ENCODE results near the gene TMEM17.

TMEM17 gene

GRCh38 chr2:62506421-62506750, 391 bp upstream of the TMEM17 start:
- DNase-seq: no peak

- no peak for DNase-seq
Measured at GRCh38 chr2:62505109-62505749, 766 bp downstream of the TMEM17 start.

- DNase-seq: no peak
Measured at GRCh38 chr2:62504657-62505056, 1.3 kb downstream of the TMEM17 start.

GRCh38 chr2:62501794-62502500, 4.0 kb downstream of the TMEM17 start:
- no peak for DNase-seq

- no peak for DNase-seq
Measured at GRCh38 chr2:62501069-62501468, 4.9 kb downstream of the TMEM17 start.

DNA sequence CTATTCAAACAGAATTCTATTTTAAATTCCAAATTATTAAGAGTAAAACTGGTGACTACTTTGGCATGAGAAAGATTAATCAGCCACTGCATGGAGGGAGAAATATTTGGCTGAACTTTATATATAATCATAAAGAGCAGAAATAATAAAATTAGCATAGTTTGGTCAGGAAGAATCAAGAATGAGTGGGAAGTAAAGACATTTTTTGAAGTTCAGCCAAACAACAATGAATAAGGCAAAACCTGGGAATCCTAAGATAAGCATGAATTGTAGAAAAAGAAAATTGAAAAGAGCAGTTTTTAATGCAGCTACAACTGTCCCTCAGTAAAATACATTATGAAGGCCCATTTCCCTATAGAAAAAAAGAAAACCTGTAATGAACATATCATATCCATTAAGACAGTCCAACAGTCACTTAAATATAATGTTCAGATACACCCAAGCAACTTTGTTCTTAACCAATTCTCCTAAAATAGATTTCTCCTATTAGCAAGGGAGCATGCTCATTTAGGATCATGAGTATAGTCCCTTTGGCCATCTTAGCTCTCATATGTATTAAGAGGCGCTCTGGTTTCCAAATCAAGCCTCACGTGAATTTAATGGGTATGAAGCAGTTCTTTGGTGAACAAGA, 6.5 kb downstream of the TMEM17 start:
- DNase-seq: no peak

GRCh38 chr2:62498739-62499138, 7.3 kb downstream of the TMEM17 start:
- DNase-seq: no peak

- no peak for DNase-seq
Measured at GRCh38 chr2:62495761-62496160, 10.2 kb downstream of the TMEM17 start.

DNA sequence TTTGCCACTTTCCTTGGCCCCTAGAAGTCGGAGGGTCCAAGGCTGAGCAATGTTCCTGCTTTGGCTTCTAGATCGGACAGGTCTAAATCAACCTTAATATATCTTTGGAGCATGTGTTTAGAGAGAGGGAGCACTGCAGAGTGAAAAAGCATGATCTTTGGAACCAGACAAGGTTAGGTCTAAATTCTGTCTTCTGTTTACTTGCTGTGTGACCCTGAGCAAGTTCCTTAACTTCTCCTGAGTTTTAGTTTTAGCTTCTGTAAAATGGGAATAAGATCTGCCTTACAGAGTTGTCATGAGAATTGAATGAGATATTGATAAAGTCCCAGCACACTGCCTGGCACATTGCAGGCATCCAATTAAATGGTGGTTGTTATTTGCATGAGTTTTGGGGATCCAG, 13.9 kb downstream of the TMEM17 start:
- DNase-seq: no peak

GRCh38 chr2:62489702-62490101, 16.3 kb downstream of the TMEM17 start:
- DNase-seq: no peak

DNA sequence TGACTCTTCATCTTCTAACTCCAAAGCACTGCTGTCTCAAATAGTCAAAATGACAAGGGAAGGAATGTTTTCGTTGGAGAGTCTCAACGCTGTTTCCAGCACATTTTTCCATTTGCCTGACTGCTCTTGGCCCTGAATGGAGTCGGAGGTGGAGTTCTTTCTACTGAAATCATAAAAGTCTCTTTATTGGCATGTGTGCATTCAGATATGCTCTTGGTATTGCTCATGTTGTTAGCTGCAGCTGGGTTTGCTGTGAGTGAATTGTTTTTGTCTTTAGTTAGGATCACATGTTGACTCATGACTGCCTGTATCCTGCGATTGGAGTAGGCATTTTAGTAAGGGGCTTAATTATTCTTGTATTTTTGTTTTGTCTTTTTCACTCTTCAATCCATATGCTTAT, 16.8 kb downstream of the TMEM17 start:
- DNase-seq: no peak

- no peak for DNase-seq
Measured at GRCh38 chr2:62486439-62486765, 19.6 kb downstream of the TMEM17 start.

GRCh38 chr2:62485761-62486438, 20.1 kb downstream of the TMEM17 start:
- DNase-seq: no peak

DNA sequence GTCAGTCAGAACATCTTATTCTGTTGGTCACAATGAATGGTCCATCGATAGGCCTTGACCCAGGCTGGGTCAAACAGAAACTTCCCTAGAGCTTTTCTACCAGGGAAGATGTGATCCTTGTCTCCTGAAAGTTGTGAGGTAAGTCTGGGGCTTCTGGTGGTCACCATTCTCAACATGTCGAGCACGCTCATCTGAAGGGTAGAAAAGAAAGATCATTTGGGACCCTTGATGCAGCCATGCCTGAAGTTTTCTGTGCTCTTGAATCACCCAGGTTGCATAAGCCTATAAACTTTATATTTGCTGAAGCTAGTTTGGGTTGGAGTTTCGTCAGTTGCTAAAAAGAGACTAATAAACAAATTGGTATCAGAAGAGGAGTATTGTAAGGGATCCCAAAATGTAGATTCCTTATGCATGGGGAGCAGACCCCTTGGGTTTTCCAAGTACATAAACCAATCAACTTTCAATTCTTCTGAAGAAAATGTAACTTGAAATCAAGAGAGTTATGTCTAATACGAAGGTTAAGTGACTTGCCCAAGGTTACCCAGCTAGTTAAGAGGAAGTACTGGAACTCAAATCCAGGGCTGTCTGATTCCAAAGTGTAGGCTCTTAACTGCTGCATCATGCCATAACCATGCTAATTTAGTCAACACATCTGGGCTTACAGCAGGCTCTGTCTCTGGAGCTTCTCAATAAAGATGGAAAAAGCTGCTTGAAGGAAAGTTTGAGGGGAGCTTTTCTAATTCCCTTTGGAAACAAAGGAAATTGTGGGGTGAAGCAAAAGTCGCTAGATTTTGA, 23.2 kb downstream of the TMEM17 start:
- DNase-seq: no peak

DNA sequence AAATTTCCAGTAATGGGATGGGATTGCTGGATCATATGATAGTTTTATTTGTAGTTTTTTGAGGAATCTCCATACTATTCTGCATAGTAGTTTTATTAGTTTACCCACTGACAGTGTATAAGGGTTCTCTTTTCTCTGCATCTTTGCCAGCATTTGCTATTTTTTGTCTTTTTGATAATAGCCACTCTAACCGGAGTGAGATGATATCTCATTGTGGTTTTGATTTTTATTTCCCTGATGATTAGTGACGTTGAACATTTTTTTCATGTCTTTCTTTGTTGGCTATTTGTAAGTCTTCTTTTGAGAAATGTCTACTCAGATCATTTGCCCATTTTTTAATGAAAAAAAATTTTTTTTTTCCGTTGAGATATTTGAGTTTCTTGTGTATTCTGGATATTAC, 26.1 kb downstream of the TMEM17 start:
- no peak for DNase-seq

DNA sequence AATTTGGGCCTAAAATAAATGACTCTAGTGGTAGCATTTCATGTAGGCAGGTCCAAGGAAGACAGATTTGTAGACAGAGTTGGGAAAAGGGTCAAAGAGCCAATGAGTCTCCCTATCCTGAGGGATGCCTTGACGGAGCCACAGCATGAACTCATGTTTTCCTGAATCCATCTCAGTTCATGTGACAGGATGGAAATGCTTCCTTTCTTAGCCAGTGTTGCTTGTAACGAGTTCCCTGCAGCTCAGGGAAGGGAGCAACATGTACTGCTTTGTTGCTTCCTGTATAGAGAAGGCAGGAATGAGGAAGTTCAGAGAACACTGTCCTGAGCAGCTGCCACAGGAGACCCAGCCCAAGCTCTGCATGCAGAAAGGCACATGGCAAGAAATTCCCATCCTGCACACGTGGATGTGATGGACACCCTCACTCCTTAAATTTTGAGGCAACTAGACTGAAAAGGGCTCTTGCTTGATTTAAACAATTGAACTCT, 27.9 kb downstream of the TMEM17 start:
- no peak for DNase-seq

DNA sequence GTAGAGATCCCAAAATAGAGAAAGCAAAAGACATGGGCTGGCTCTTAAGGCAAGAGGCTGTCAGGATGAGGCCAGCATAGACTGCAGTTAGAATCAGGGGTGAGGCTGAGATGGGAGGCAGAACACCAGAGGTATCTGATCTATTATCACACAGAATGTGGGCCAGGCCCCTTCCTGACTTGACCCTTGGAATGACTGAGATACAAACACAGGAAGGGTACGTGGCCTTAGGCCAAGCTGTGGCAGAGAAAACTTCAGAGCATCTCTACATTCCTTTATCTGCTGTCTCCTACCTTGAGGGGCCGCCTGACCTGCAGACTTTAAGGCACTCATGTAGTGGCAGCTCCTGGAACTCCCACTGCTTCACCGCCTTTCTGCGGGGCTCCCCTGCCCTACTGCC, 28.4 kb downstream of the TMEM17 start:
- DNase-seq: no peak

- DNase-seq: no peak
Measured at GRCh38 chr2:62475172-62476011, 30.6 kb downstream of the TMEM17 start.

DNA sequence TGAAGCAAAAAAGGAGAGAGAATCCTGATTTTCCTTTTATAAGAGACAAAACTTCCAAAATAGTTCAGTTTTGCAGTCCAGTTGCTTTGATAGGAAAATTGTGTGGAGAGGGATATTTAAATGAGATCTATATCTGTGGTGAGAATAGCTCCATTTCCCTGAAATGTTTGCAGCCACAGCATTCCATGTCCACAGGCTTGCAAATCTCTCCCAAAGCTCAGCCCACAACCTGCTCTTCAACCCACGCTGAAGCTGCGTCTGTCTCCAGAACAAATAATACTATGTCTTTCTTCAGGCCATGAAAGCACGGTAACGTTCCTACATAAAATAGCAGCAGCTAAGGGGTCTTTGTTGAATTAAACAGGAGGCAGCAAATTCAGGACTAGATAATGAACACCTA, 31.8 kb downstream of the TMEM17 start:
- DNase-seq: no peak

DNA sequence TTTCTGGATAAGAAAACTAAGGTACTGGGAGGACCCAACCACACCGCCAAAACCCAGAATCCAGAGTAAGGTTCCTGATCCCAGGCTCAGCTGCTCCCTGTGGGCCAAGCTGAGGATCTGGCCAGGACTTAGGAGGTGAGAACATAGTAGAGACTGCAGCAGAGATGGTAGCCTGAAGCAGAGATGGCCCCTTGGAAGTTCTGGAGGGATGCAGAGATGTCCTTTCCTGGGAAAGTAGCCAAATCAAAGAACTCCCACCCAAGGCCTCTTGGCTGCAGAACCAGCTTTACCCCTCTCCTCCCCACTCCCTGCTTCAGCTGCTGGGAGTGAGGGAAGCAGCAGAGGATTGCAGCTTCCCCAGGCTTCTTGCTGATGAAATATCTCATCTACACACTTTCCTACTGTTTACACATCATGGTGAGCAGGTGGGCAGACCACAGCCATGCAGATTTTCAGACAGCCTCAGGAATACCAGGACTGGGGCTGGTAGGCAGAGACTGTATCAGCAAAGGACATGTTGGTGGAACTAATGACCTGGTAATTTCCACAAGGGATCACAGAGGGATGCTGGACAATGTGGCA, 32.7 kb downstream of the TMEM17 start:
- no peak for DNase-seq

- no peak for DNase-seq
Measured at GRCh38 chr2:62472312-62472711, 33.7 kb downstream of the TMEM17 start.

DNA sequence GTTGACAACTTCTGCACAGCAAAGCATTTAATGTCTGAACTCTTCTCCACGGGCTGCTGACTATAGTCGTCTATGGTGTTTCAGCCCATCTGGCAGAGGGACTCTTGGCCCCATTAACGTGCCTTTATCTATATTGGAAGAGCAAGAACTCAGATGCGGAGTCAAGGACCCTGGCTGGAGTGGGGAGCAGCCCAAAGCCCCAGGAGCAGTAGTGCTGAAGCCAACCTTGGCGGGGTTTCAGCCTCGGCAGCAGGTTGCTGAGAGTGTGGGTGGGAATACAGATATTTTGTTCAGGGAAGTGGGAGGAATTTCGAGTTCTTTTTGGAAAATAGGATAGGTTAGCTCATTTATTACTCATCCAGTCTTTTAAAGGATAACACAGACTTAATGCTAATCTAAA, 34.2 kb downstream of the TMEM17 start:
- peak; percentile 34 for DNase-seq

All from NCI-H187 treated with DMSO at 0.1 percent for 48 hours (cell line).